Measurements from ENCODE around the gene NDUFA8.

DNA sequence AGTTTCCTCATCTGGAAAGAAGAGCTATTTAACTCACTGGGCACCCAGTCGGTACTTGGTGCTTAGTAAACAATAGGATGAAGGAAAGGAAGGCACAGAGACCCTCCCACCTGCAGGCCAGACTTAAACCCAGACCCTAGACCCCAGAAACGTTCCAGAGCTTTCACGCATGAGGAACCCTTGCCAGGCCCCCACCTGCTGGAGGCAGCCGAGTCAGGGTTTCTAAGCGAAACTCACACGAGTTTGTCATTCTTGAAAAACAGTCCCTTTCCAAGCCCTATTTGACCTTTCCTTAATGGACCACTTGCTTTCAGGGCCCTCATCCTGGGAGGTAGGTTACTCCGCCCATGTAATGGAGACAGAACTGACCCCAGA, 30.6 kb downstream of the NDUFA8 start:
- TF ChIP-seq, protein P1, sequence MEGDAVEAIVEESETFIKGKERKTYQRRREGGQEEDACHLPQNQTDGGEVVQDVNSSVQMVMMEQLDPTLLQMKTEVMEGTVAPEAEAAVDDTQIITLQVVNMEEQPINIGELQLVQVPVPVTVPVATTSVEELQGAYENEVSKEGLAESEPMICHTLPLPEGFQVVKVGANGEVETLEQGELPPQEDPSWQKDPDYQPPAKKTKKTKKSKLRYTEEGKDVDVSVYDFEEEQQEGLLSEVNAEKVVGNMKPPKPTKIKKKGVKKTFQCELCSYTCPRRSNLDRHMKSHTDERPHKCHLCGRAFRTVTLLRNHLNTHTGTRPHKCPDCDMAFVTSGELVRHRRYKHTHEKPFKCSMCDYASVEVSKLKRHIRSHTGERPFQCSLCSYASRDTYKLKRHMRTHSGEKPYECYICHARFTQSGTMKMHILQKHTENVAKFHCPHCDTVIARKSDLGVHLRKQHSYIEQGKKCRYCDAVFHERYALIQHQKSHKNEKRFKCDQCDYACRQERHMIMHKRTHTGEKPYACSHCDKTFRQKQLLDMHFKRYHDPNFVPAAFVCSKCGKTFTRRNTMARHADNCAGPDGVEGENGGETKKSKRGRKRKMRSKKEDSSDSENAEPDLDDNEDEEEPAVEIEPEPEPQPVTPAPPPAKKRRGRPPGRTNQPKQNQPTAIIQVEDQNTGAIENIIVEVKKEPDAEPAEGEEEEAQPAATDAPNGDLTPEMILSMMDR (conservative IDR thresholded peaks at IDR 0.05 in 1 of 2, IDR thresholded peaks at IDR 0.05 in 1 of 2; ENCODE audit: low read depth in 1 of 2, low read length in 2 of 2) = no peak
- no peak for TF ChIP-seq EZH2 (IDR thresholded peaks at IDR 0.05; ENCODE audit: low read length, missing control alignments)

Measured in fibroblast of lung (primary cell).